Calu3 (cell line): ENCODE results near the gene LIF. TPM values are rescaled to one million over a fixed set of nuclear protein-coding genes. Genes with fewer than 3 reads are reported as not detected.

Experiments
- BruUV-seq: library from RNA; stranded (reverse); fragments of 400-500 nt; replicated peaks from 2 replicates; lab custom pipeline; 2021; lab: Mats Ljungman, UMichigan
- CTCF ChIA-PET: fragments of 300-600 bp; sonication (Branson Sonifier 250); formaldehyde crosslinking; loops from one replicate; lab custom pipeline; 2022; ENCODE audit warnings: antibody characterized with exemption; lab: Charles Lee
- DNase-seq: peaks from one replicate; pipeline ENCODE4 v3.0.0; 2022
- H3K27ac Mint-ChIP-seq: one replicate; pipeline ENCODE4 v1.8.0; 2022; ENCODE audit warnings: mixed read lengths; ENCODE audit not compliant: unreplicated experiment
- H3K27me3 Mint-ChIP-seq: one replicate; pipeline ENCODE4 v1.8.0; 2022; ENCODE audit warnings: mixed read lengths; ENCODE audit not compliant: unreplicated experiment
- H3K36me3 Mint-ChIP-seq: one replicate; pipeline ENCODE4 v1.8.0; 2022; ENCODE audit warnings: mild to moderate bottlenecking, moderate library complexity, mixed read lengths; ENCODE audit not compliant: insufficient read depth, unreplicated experiment
- H3K4me1 Mint-ChIP-seq: one replicate; pipeline ENCODE4 v1.8.0; 2022; ENCODE audit warnings: mild to moderate bottlenecking, low read depth, mixed read lengths; ENCODE audit not compliant: unreplicated experiment
- H3K4me3 Mint-ChIP-seq: one replicate; pipeline ENCODE4 v1.8.0; 2022; ENCODE audit warnings: mild to moderate bottlenecking, low read depth, moderate library complexity, mixed read lengths; ENCODE audit not compliant: unreplicated experiment
- H3K9me3 Mint-ChIP-seq: one replicate; pipeline ENCODE4 v1.8.0; 2022; ENCODE audit warnings: low read depth, mixed read lengths; ENCODE audit not compliant: unreplicated experiment
- CTCF ChIP-seq: fragments of 200-600 bp; IDR thresholded peaks from one replicate; pipeline ENCODE4 v1.8.0; 2022; ENCODE audit warnings: antibody characterized with exemption; ENCODE audit not compliant: unreplicated experiment
- intact Hi-C: fragments of 100-400 bp; cut with micrococcal nuclease; formaldehyde crosslinking; loops from one replicate; pipeline ENCODE4 v1.10.0; 2022; ENCODE audit not compliant: unreplicated experiment
- total RNA-seq: library from RNA; stranded (reverse); gene quantifications from 2 replicates; pipeline ENCODE4 v1.2.3, GENCODE V29; 2022

Gene LIF
- total RNA-seq, 1 experiment from 2014 or later: 260 TPM

- Mint-ChIP-seq H3K27me3 (no peaks in the 10 kb centered on the region), H3K9me3 (no peaks in the 10 kb centered on the region), H3K4me3 (no peak overlapping the region), H3K4me1 (peaks cover 55% of the 10 kb centered on the region), H3K27ac (peak overlapping the region; percentile 98), H3K36me3 (peaks cover 57% of the 10 kb centered on the region)
- CTCF ChIA-PET: no interaction called here
- BruUV-seq: no TSS peak
- intact Hi-C loops: no loop called here
- no peak for TF ChIP-seq CTCF
- DNase-seq: no peak
Observed at GRCh38 chr22:30198921-30199320, 47.6 kb downstream of the LIF start.

GRCh38 chr22:30198152-30198825, 48.3 kb downstream of the LIF start:
- no peaks in the 10 kb centered on the region for H3K27me3 Mint-ChIP-seq
- peaks cover 53% of the 10 kb centered on the region for H3K36me3 Mint-ChIP-seq
- intact Hi-C loops: no loop called here
- DNase-seq: no peak
- H3K4me1 Mint-ChIP-seq: peaks cover 55% of the 10 kb centered on the region
- H3K27ac Mint-ChIP-seq: peak overlapping the region; percentile 98
- CTCF ChIA-PET: no interaction called here
- no TSS peak for BruUV-seq
- no peak overlapping the region for H3K4me3 Mint-ChIP-seq
- peaks cover under 1% of the 10 kb centered on the region for H3K9me3 Mint-ChIP-seq
- TF ChIP-seq CTCF: no peak

GRCh38 chr22:30197389-30197788, 49.2 kb downstream of the LIF start:
- H3K9me3 Mint-ChIP-seq: peaks cover 2% of the 10 kb centered on the region
- H3K4me3 Mint-ChIP-seq: no peak overlapping the region
- intact Hi-C loops: no loop called here
- H3K27me3 Mint-ChIP-seq: no peaks in the 10 kb centered on the region
- CTCF ChIA-PET: interaction anchor here (0.6 to 1.9 kb wide), 6 partner anchors 15 to 91 kb away, joined by 3 to 12 read pairs (median 6); no protein-coding TSS in a partner anchor
- TF ChIP-seq CTCF: no peak
- BruUV-seq: no TSS peak
- no peak for DNase-seq
- peaks cover 55% of the 10 kb centered on the region for H3K4me1 Mint-ChIP-seq
- H3K36me3 Mint-ChIP-seq: peaks cover 50% of the 10 kb centered on the region
- H3K27ac Mint-ChIP-seq: peak overlapping the region; percentile 98

GRCh38 chr22:30196880-30197336, 49.7 kb downstream of the LIF start:
- CTCF ChIA-PET: interaction anchor here (0.6 to 2.9 kb wide), 12 partner anchors 10 to 91 kb away, joined by 3 to 16 read pairs (median 6); no protein-coding TSS in a partner anchor
- no peak for DNase-seq
- H3K36me3 Mint-ChIP-seq: peaks cover 45% of the 10 kb centered on the region

More at GRCh38 chr22:30196880-30197336, 49.7 kb downstream of the LIF start:
- peaks cover 55% of the 10 kb centered on the region for H3K4me1 Mint-ChIP-seq
- H3K27ac Mint-ChIP-seq: peak overlapping the region; percentile 98
- H3K27me3 Mint-ChIP-seq: no peaks in the 10 kb centered on the region
- no peak overlapping the region for H3K4me3 Mint-ChIP-seq
- TF ChIP-seq CTCF: no peak
- intact Hi-C loops: loop anchor here (1.0 kb wide), 3 partner anchors 13 to 89 kb away; no protein-coding TSS in a partner anchor
- peaks cover 7% of the 10 kb centered on the region for H3K9me3 Mint-ChIP-seq
- no TSS peak for BruUV-seq
